GM12864 (cell line): ENCODE measurements around the gene MZB1.
"Not testable (repeated sequence)": the region's sequence is repeated elsewhere in the genome, so short reads cannot be mapped to it uniquely, and the experiment has no call there.

Source experiments
- DNase-seq: peaks from one replicate; pipeline ENCODE4 v3.0.0-alpha.2; 2011; ENCODE audit warnings: low read depth
- H3K4me3 ChIP-seq: 2 replicates; pipeline ENCODE4 v1.5.1; 2011; ENCODE audit warnings: mild to moderate bottlenecking, low read depth, low read length, control low read depth
- TF ChIP-seq, protein P1 (sequence below): IDR thresholded peaks from 2 replicates; pipeline ENCODE4 v1.5.1; 2011; ENCODE audit warnings: low read depth, mild to moderate bottlenecking, moderate library complexity, low read length, control low read depth, inconsistent platforms; ENCODE audit errors: missing control alignments

MZB1 gene

DNA sequence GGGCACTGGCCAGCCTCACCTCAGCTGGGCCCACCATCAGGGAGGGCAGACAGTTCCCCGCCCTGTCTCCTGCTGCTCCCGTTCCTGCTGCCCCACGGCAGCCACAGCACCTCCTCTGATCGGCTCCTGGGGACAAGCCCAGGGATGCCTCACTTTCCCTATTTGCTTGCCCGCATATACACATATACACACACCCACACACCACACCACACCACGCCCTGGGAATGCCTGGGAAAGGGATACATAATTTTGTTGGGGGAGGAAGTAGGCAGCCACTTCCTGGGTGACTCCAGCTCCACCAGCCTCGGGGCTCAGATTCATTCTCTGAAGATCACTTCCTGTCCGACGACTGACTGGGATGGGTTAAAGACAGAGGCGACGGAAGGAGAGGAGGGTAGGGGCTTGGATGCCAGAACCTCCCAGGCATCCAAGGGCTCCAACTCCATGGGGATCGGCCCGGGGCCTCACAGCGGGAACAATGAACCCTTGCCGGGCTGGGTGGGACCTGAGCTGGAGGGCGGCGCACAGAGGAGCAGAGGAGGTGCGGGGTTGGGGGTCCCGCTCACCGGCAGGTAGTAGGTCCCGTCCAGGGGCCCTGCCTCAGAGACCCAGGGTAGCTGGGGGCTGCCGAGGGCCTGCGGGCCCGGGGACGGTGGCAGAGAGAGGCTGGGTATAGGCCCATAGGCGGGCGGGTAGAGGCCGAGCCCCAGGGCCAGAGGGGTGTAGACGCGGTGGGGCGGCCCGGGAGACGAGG lies 2.0 kb upstream of the MZB1 start:
- TF ChIP-seq, protein P1, sequence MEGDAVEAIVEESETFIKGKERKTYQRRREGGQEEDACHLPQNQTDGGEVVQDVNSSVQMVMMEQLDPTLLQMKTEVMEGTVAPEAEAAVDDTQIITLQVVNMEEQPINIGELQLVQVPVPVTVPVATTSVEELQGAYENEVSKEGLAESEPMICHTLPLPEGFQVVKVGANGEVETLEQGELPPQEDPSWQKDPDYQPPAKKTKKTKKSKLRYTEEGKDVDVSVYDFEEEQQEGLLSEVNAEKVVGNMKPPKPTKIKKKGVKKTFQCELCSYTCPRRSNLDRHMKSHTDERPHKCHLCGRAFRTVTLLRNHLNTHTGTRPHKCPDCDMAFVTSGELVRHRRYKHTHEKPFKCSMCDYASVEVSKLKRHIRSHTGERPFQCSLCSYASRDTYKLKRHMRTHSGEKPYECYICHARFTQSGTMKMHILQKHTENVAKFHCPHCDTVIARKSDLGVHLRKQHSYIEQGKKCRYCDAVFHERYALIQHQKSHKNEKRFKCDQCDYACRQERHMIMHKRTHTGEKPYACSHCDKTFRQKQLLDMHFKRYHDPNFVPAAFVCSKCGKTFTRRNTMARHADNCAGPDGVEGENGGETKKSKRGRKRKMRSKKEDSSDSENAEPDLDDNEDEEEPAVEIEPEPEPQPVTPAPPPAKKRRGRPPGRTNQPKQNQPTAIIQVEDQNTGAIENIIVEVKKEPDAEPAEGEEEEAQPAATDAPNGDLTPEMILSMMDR = no peak
- no peak for DNase-seq
- H3K4me3 ChIP-seq = peak overlapping the region; percentile 88

DNA sequence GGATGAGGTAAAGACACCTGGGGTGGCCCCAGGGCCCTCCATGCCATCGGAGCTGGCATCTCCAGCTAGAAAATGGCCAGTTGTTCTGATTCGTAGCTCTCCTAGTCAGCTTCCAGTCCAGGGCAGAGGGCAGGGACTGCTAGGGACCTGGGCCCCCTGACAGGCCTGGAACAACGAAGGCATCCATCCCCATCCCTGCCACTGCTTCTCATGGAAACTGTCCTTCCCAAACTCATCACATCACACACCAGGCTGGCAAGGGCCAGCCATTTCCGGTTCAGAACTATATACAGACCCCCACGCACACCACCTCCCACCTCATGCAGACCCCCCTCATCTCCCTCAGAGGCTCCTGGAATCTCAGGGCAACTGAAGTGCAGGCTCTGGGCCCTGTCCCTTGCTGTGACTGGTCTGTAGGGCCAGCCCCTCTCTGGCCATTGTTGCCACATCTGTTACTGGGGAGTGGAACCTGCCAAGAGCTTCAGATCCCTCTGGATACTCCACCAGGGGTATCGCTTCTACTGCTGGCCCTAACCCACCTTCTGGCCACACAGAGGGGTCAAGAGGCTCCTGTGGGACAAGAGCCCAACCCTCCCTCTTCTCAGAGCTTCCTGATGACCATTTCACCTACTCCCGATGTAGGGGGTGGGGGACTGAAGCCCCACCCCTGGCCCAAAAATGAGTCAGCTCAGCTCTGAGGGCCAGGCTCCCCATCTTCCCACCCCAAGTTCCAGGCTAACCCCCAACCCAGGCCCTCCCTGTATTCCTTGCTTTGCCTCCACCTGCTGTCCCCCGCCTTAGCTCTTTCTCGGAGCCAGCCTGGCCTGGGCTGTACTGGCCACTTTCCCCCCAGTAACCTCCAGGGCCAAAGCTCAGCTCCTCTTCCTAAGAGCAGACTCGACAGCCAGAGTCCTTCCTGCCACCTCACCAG lies 1.2 kb upstream of the MZB1 start:
- H3K4me3 ChIP-seq = peak overlapping the region; percentile 88
- no peak for DNase-seq

DNA sequence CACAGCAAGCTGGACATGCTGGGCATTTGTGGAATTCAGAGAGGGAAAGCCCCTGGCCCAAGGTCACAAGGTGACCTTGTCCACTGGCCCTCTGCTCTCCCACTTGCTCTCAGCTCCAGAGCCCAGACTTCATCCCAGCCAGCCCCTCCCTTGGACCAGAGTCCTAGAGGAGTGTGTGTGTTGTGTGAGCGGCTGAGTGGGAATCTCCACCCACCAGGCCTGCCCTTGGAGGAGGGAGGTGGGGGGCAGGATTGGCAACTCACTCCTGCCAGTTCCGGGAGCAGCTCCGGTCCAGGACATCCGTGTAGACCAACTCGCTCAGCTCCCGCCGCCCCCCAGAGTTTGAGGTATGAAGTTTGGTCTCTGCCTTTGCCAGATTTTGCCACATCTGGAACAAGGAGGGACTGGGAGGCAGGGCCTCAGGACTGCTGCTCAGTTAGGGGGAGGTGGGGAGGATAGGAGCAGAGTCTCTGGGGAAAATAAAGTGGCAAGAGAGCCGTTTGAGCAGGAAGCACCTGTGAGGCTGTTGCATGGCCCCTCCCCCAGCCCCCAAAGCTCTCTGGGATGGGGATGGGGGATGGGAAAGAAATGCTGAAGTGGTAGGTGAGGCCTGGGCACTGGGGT lies 1.4 kb downstream of the MZB1 start:
- TF ChIP-seq, protein P1 = no peak

More for the DNA sequence above, 1.2 kb upstream of the MZB1 start:
- TF ChIP-seq, protein P1 = no peak

DNA sequence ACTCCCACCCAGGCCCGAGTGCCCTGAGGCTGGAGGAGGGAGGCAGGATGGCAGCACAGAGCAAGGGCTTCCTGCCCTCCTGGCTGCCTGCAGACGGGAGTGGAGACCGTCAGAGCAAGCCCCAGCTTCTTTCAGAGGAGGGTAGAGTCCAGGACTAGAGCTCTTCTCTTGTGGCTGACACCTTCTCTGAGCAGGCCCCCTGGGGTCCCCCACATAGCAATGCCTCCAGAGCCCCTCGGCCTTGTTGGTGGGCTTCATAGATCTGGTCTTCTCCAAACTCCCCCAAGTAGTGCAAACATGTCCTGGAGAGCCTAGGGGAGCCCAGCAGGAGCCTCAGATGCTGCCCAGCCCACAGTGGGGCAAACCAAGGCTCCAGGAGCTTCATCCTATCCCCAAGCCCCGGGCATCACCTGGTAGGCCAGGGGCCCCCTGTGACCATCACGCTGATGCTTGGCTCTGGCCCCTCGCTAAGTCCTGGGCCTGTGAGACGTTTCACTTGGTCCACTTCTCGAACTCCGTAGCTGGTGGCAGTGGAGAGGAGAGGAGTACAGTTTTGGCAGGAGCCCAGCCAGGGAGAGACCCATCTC lies 2.0 kb downstream of the MZB1 start:
- no peak for DNase-seq
- TF ChIP-seq, protein P1 = no peak
- peak overlapping the region; percentile 88 for H3K4me3 ChIP-seq

More for the DNA sequence above, 1.4 kb downstream of the MZB1 start:
- DNase-seq = no peak
- peak overlapping the region; percentile 88 for H3K4me3 ChIP-seq

DNA sequence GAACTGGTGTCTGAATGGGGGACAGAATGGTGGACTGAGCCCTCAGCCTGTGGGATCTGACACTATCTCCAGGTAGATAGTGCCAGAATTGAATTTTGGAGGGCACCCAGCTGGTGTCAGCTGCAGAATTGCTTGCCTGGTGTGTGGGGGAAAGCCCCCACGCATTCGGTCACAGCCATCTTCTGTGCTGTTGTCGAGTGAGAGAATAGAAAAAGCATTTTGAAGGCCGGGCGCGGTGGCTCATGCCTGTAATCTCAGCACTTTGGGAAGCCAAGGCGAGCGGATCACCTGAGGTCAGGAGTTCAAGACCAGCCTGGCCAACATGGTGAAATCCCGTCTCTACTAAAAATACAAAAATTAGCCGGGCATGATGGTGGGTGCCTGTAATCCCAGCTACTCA lies 2.8 kb downstream of the MZB1 start:
- DNase-seq, H3K4me3 ChIP-seq: not testable (repeated sequence)

DNA sequence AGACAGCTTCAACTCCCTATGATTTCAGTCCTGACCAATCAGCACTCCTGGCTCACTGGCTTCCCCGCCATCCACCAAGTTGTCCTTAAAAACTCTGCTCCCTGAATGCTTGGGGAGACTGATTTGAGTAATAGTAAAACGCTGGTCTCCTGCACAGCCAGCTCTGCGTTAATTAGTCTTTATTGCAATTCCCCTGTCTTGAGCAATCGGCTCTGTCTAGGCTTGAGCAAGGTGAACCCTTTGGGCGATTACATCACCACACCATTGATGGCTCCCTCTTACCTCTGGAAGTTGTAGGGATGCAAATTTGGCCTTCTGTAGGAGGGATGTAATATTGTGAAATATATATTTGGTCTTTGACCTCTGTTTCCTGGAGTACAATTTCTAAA lies 3.7 kb downstream of the MZB1 start:
- no peak overlapping the region for H3K4me3 ChIP-seq
- TF ChIP-seq, protein P1 = no peak
- DNase-seq = no peak
